Measurements from ENCODE around the gene TNFAIP8.

DNA sequence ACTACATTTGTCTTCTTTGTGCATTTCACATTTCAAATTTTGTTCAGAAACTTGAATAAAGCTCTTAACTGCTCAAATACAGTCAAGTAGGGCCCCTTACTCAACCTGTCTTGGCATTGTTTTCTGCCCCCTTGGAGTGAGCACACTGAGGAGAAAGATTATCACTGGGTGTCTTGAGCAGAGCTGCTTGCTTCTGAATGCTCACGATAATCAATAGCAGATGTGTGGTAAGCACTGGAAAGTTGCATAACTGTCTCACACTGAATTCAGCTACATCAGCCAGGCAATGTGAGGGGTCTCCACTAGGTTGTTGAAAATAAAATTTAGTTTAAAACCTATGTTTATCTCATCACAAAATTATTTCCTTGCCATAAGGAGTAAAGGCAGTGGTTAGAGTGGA, 7.8 kb upstream of the TNFAIP8 start:
- no peak for TF ChIP-seq MXI1 (IDR thresholded peaks at IDR 0.05; ENCODE audit: borderline replicate concordance, low read depth, low read length)
- TF ChIP-seq, protein P1, sequence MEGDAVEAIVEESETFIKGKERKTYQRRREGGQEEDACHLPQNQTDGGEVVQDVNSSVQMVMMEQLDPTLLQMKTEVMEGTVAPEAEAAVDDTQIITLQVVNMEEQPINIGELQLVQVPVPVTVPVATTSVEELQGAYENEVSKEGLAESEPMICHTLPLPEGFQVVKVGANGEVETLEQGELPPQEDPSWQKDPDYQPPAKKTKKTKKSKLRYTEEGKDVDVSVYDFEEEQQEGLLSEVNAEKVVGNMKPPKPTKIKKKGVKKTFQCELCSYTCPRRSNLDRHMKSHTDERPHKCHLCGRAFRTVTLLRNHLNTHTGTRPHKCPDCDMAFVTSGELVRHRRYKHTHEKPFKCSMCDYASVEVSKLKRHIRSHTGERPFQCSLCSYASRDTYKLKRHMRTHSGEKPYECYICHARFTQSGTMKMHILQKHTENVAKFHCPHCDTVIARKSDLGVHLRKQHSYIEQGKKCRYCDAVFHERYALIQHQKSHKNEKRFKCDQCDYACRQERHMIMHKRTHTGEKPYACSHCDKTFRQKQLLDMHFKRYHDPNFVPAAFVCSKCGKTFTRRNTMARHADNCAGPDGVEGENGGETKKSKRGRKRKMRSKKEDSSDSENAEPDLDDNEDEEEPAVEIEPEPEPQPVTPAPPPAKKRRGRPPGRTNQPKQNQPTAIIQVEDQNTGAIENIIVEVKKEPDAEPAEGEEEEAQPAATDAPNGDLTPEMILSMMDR (CRISPR knock-in tag; IDR thresholded peaks at IDR 0.05): no peak
- TF ChIP-seq, protein P2, sequence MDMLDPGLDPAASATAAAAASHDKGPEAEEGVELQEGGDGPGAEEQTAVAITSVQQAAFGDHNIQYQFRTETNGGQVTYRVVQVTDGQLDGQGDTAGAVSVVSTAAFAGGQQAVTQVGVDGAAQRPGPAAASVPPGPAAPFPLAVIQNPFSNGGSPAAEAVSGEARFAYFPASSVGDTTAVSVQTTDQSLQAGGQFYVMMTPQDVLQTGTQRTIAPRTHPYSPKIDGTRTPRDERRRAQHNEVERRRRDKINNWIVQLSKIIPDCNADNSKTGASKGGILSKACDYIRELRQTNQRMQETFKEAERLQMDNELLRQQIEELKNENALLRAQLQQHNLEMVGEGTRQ (IDR thresholded peaks at IDR 0.05; ENCODE audit: low read depth, low read length): no peak
- TF ChIP-seq, protein P2 (CRISPR knock-in tag; IDR thresholded peaks at IDR 0.05; ENCODE audit: borderline replicate concordance): no peak

Measured in HepG2 (cell line).